HG03469 (cell line): ENCODE data around the gene TBC1D22A.

Source experiments
- ATAC-seq: cut with Tn5 transposase; IDR thresholded peaks from one replicate; pipeline ENCODE4 v1.9.1; 2021; ENCODE audit warnings: mild to moderate bottlenecking, moderate library complexity, moderate number of reproducible peaks; ENCODE audit not compliant: unreplicated experiment

Gene TBC1D22A

GRCh38 chr22:47201996-47202818 is 439.8 kb downstream of the TBC1D22A start:
- no peak for ATAC-seq

- no peak for ATAC-seq
These were observed 440.5 kb downstream of the TBC1D22A start for GRCh38 chr22:47202819-47203553.

DNA sequence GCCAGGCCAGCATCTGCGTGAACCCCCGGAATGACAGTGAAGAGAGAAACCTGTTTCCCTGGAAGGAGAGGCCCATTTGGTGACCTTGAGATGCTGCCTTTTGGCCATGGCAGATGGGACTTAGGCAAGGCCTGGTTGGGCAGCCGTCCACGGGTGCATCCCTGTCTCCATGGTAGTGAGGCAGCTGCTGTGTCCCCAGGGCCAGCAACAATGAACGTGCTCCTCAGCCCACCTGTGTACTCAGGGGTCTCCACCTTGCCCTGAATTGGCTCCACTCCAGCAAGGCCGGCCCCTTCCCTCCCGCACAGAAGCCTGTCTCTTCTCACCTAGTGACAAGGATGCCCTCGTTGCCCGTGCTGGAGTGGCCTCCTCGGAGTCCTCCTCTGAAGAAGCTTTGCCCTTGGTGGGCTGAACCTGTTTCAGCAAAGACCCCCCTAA is 441.1 kb downstream of the TBC1D22A start:
- no peak for ATAC-seq

- no peak for ATAC-seq
These were observed 441.8 kb downstream of the TBC1D22A start for GRCh38 chr22:47204002-47204979.

DNA sequence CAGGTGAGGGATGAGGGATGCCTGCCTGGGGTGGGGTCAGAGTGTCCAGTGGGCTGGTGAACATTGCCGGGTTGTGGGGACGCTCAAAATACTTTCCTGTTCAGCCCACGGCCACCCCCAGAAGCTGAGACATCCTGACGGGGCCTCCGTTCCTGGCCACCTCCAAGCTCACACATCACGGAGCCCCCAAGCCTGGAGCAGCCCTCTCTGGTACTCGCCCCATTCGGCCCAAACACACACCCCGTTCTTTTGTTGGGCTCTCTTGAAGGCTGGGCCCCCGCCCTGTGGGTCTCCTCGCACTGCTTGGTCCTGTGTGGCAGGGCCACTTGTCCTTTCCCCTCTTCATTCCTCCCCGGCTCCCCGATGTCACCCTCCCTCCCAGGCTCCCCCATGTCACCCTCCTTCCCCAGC is 442.6 kb downstream of the TBC1D22A start:
- ATAC-seq: no peak

- no peak for ATAC-seq
These were observed 443.1 kb downstream of the TBC1D22A start for GRCh38 chr22:47205554-47205953.

GRCh38 chr22:47206164-47206563 is 443.7 kb downstream of the TBC1D22A start:
- no peak for ATAC-seq

DNA sequence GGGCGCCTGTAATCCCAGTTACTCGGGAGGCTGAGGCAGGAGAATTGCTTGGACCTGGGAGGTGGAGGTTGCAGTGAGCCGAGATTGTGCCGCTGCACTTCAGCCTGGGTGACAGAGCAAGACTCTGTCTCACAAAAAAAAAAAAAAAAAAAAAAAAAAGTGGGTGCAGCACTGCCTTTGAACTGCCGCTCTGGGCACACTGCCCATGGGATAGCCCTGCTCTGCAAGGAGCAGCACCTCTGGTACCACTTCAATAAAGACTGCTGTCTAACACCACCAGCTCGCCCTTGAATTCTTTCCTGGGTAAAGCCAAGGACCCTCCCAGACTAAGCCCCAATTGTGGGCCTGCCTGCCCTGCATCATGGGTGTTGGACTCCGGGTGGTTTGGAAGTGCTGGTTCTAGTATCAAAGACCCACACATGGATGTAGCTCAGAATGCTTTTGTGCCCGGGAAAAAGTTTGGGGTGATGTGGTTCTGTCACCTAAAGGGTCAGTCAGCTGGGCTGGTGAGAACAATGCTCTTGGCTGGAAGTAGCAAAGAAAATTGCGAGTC is 444.3 kb downstream of the TBC1D22A start:
- ATAC-seq: no peak

DNA sequence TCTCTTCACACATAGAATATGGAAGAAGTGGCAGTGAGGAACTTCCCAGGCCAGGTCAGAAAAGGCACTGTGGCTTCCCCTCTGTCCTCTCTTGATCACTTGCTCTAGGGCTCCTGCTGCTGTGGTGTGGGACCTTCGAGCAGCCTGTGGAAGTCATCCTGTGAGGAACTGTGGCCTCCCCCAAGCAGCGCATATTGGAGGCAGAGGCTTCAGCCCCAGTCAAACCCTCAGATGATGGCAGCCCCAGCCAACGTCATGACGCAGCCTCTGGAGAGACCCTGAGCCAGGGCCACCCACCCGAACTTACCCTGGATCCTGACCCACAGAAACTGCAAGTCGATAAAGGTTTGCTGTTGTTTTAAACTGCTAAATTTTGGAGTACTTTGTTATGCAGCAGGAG is 444.9 kb downstream of the TBC1D22A start:
- no peak for ATAC-seq

DNA sequence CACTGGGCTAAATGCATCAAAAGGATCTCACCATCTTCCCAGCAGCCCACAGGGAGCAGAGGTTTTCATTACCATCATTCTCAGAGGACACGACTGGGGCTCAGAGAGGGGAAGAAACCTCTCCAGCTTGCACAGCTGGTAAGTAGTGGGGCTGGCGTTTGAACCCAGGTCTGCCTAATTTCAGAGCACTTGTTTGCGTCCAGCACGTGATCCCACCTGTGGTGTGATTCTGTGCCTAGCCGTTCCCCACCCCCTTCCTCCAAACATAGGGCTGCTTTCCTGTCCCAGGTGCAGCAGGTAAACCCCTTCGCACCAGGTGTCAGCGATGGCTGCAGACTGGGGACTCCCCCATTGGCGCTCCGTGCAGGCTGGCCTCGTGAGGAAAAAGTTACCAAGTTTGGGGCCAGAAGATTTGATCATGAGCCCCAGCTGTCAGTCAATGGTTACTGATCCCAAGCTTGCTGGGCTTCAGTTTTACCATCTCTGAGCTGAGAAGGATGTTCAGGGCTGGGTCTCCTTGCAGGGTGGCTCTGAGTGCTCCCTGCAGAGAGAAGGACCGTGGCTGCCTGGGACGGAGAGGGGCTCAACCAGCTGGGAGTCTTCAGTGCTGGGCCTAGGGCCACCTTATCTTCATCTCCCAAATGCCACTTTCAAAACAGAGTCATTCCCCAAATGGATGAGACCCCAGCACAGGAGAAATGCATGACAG is 445.6 kb downstream of the TBC1D22A start:
- no peak for ATAC-seq

DNA sequence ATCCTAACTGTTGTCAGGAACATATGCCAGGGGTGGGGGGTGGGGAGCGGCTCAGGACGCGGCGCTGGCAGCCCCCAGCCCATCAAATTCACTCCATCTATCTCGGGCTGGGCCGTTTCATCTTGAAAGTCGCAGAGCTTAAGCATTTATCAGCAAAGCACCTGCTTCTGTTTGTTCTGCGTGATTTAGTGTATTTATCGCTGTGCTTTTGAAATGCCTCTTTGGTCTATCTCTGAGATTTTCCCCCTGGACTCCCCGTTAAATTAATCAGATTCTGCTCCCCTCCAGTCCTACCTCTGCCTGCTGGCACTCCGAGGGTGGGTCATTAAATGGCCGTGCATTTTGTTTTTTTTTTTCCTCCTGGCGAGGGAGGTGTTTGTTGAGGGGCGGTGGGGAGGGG is 446.2 kb downstream of the TBC1D22A start:
- ATAC-seq: no peak

DNA sequence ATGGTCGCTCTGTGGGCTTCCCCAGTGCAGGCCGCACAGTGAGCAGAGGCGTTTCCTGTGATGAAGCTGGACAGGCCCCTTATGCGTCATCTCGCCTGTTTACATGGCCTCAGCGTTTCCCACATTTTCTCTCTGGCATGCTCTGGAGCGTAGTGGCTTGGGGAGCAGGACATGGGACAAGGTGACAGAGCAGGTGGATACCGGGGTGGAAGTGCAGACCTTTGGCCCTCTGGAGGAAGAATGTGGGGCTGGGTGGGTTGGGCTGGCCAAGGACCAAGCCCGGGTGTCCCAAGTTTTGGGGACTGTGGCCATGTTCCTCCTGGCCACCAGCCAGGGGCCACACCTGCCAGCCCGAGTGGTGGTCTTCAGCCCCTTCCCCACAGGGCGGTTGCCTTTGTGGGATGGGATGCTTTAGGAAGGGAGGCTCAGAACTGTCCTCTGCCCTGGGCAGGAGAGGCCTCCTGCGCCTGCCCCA is 446.6 kb downstream of the TBC1D22A start:
- no peak for ATAC-seq

- ATAC-seq: no peak
These were observed 447.1 kb downstream of the TBC1D22A start for GRCh38 chr22:47209547-47210023.

DNA sequence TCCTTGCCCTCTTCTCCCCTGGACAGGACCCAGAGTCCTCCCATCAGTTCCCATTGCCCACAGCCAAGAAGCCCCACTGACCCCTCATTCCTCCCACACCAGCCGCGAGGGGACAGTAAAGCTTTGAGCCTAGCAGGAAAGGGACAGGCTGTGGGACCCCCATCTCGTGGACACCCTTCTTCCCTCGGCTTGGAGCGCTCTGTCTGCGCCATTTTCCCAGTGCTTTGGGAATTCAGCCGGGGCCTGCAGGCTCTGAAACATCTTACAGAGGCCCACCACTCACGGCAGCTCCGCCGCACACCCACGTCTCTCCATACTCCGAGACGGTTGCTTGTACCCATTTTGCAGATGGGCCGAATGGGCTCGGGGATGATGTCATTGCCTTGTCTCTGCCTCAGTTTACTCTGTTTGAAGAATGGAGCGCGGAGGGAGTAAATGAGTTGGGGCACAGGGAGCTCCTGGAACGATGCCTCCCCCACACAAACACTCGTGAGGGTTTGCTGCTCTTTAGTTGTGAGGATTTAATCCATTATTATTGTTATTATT is 447.7 kb downstream of the TBC1D22A start:
- no peak for ATAC-seq

DNA sequence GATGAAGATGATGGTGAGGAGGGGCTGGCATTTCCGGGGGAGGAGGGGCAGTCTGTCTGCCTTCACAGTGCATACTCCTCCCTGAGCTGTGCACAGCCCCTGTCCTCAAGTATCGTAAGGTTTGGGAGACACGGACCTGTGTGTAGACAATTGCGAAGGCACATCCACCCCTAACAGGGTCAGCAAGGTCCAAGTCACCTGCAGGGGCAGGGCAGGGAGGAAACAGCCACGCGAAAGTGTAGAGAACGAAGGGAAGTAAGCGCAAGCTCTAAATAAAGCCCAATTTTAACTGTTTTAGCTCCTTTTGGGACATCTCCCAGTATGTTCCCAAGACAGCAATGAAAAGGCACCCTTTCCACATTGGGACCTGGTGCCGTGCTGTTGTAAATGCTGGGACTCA is 448.2 kb downstream of the TBC1D22A start:
- ATAC-seq: no peak

DNA sequence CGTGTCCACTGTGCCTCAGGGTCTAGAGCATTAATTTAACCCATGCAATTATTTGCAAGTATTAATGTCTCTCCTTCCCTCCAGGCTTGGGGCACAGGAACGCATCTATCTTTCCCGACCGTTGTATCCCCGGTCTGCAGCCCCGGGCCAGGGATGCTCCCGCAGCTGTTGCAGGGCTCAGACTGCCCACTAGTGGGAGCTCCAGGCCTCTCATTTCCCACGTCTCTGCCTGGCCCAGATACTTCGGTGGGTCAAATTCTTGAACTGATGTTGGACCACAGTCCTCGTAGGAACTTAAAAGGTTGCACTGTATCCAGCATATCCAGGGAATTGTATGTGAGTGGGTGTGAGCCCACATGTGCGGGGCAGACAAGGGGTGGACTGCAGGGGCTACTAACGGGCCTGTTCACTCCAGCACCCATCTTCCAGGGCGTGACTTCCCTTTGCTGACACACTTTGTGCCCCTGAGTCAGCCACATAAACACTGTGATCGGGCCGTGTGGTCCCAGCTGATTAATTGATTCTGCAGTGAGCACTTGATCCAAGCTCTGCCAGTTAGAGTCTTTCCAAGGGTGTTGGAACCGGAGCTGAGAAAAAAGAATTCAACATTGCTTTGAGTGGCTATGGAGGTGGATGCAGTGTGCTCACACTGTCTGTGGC is 451.3 kb downstream of the TBC1D22A start:
- ATAC-seq: no peak

DNA sequence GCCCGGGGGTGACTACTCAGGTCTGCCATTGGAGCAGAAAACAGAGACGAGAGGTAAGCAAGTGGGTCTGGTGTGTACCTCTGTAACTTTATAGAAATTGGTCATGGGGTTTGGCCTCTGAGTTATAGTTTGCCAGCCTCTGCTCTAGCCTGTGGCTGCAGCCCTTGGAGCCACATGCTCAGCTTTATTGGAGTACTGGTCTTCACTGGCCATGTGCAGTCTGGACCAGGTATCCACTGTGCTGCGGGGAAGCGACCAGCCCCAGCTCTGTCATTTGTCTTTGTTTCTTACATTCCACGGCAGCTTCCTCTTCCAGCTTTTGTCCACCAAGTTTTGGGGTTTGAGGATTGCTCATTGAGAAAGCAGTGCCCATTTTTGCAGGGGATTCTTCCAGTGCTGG is 453.4 kb downstream of the TBC1D22A start:
- ATAC-seq: no peak

DNA sequence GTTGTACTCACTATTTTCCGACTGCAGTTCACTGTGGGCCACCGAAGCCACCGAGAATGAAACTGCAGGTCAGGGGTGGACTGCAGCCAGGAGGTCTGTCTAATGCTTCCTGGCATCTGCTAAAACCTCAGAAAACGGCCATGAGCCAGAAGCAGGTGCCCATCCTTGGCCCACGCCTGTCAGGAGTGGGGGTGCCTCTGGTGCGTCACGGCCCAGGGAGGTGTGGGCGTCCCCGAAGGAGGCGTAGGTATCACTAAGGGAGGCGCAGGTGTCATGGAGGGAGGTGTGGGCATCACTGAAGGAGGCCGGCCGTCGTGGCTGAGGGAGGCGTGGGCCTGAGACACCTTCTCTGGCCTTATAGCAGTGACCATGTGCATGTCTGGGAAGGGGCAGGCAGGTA is 456.2 kb downstream of the TBC1D22A start:
- no peak for ATAC-seq

- ATAC-seq: no peak
These were observed 457.3 kb downstream of the TBC1D22A start for GRCh38 chr22:47219789-47220188.
